Stimulated activated CD8-positive, alpha-beta memory T cell treated with anti-CD3 and anti-CD28 coated beads, Interleukin-15, amount 100 ng/mL, for 48 hours (primary cell): ENCODE measurements around the gene PMVK.
"Not testable (repeated sequence)": the region's sequence is repeated elsewhere in the genome, so short reads cannot be mapped to it uniquely, and the experiment has no call there.

Experiments used
- DNase-seq, 2 donors: peaks; one replicate each; pipeline ENCODE4 v3.0.0-alpha.2; 2020; ENCODE audit warnings: low read depth in 2 of 2

Gene PMVK

GRCh38 chr1:154936555-154937084 lies at the start of gene PMVK:
TSS of gene PMVK (minus strand) at chr1:154936719. CDS start at chr1:154936685, 34 bp downstream.
- peak; percentile 86 to 90 for DNase-seq

GRCh38 chr1:154983776-154984466 lies 47.4 kb upstream of the PMVK start:
- DNase-seq = no peak

GRCh38 chr1:154982897-154983648 lies 46.6 kb upstream of the PMVK start, which contains the start of gene FLAD1:
TSS of gene FLAD1 (plus strand) at chr1:154983344. CDS start at chr1:154983695, 351 bp downstream.
- DNase-seq = peak; percentile 94 to 95

- DNase-seq = no peak
These were observed 45.8 kb upstream of the PMVK start for GRCh38 chr1:154982341-154982740.

- no peak for DNase-seq
These were observed 41.8 kb upstream of the PMVK start for GRCh38 chr1:154978360-154978759.

- not testable (repeated sequence) for DNase-seq
These were observed 41.2 kb upstream of the PMVK start for GRCh38 chr1:154977762-154978161.

GRCh38 chr1:154975409-154976059 lies 39.0 kb upstream of the PMVK start:
- DNase-seq = peak; percentile 61 to 70

GRCh38 chr1:154974808-154975408 lies 38.4 kb upstream of the PMVK start:
- DNase-seq = peak; percentile 90 to 91

- peak; percentile 90 to 92 for DNase-seq
These were observed 37.7 kb upstream of the PMVK start, which contains the start of gene CKS1B for GRCh38 chr1:154974102-154974807. TSS of gene CKS1B (plus strand) at chr1:154974681. CDS start at chr1:154974746, 65 bp downstream.

GRCh38 chr1:154973344-154974101 lies 37.0 kb upstream of the PMVK start:
- DNase-seq = peak; percentile 86 to 90

GRCh38 chr1:154972517-154973343 lies 36.2 kb upstream of the PMVK start:
- DNase-seq = no peak

GRCh38 chr1:154972213-154972516 lies 35.6 kb upstream of the PMVK start:
- no peak for DNase-seq

- DNase-seq = no peak
These were observed 35.0 kb upstream of the PMVK start for GRCh38 chr1:154971341-154971998.

- DNase-seq = no peak
These were observed 34.3 kb upstream of the PMVK start, which contains the start of gene SHC1 for GRCh38 chr1:154970631-154971340. TSS of gene SHC1 (minus strand) at chr1:154970747. CDS start at chr1:154970526, 221 bp downstream.

- no peak for DNase-seq
These were observed 33.4 kb upstream of the PMVK start for GRCh38 chr1:154969860-154970452.

GRCh38 chr1:154969246-154969645 lies 32.7 kb upstream of the PMVK start:
- no peak for DNase-seq

- no peak for DNase-seq
These were observed 32.2 kb upstream of the PMVK start for GRCh38 chr1:154968731-154969130.
